Mesendoderm (in vitro differentiated cells): ENCODE results near the gene CCNY.
A peak's percentile ranks its signal among the peaks of the same experiment; 100 is the strongest.

ENCODE experiments used
- DNase-seq: peaks from one replicate; pipeline ENCODE4 v3.0.0; 2013
- H2AK5ac ChIP-seq: 2 replicates; pipeline ENCODE4 v1.6.1; 2013; ENCODE audit warnings: low read length, inconsistent platforms
- H2BK120ac ChIP-seq: 2 replicates; pipeline ENCODE4 v1.6.1; 2013; ENCODE audit warnings: low read depth, mild to moderate bottlenecking, low read length, moderate library complexity, mixed read lengths
- H2BK15ac ChIP-seq: replicated peaks from 2 replicates; pipeline ENCODE4 v1.6.1; 2013; ENCODE audit warnings: low read depth, mild to moderate bottlenecking, moderate library complexity
- H2BK5ac ChIP-seq: 2 replicates; pipeline ENCODE4 v1.6.1; 2013; ENCODE audit warnings: low read length, inconsistent platforms
- H3K18ac ChIP-seq: 2 replicates; pipeline ENCODE4 v1.6.1; 2013; ENCODE audit warnings: mild to moderate bottlenecking, low read length, mixed read lengths
- H3K23ac ChIP-seq: one replicate; pipeline ENCODE4 v1.6.1; 2013; ENCODE audit warnings: low read length
- H3K27ac ChIP-seq: 2 replicates; pipeline ENCODE4 v1.5.1; 2013; ENCODE audit warnings: low read depth, mild to moderate bottlenecking, inconsistent platforms, low read length, moderate library complexity
- H3K27me3 ChIP-seq: 2 replicates; pipeline ENCODE4 v1.6.1; 2013; ENCODE audit warnings: low read length, control low read depth, mild to moderate bottlenecking, inconsistent platforms; ENCODE audit not compliant: insufficient read depth, poor library complexity
- H3K36me3 ChIP-seq: 2 replicates; pipeline ENCODE4 v1.6.1; 2013; ENCODE audit warnings: low read length, inconsistent platforms; ENCODE audit not compliant: control insufficient read depth, insufficient read depth
- H3K4ac ChIP-seq: one replicate; pipeline ENCODE4 v1.6.1; 2013; ENCODE audit warnings: low read depth, mild to moderate bottlenecking, low read length, moderate library complexity
- H3K4me1 ChIP-seq: 2 replicates; pipeline ENCODE4 v1.6.1; 2013; ENCODE audit warnings: low read depth, low read length, inconsistent platforms; ENCODE audit not compliant: control insufficient read depth
- H3K4me2 ChIP-seq: 2 replicates; pipeline ENCODE4 v1.6.1; 2013; ENCODE audit warnings: low read length
- H3K4me3 ChIP-seq: 2 replicates; pipeline ENCODE4 v1.5.1; 2013; ENCODE audit warnings: mild to moderate bottlenecking, low read length
- H3K56ac ChIP-seq: one replicate; pipeline ENCODE4 v1.6.1; 2013; ENCODE audit warnings: low read length
- H3K79me1 ChIP-seq: 2 replicates; pipeline ENCODE4 v1.6.1; 2013; ENCODE audit warnings: low read length, inconsistent platforms
- H3K79me2 ChIP-seq: 2 replicates; pipeline ENCODE4 v1.6.1; 2013; ENCODE audit warnings: mild to moderate bottlenecking, low read length; ENCODE audit not compliant: control insufficient read depth, insufficient read depth
- H3K9ac ChIP-seq: 2 replicates; pipeline ENCODE4 v1.6.1; 2013; ENCODE audit warnings: low read length, inconsistent platforms
- H4K5ac ChIP-seq: one replicate; pipeline ENCODE4 v1.6.1; 2013; ENCODE audit warnings: low read length
- H4K8ac ChIP-seq: one replicate; pipeline ENCODE4 v1.6.1; 2013; ENCODE audit warnings: low read depth, mild to moderate bottlenecking, control low read depth, low read length, moderate library complexity
- WGBS: extraction: QIAGEN DNeasy Blood & Tissue Kit; methylation state at CpG from one replicate; pipeline ENCODE4 v1.1.7; 2013; ENCODE audit warnings: low lambda C conversion rate, missing lambda C conversion rate; ENCODE audit not compliant: insufficient coverage; ENCODE audit errors: extremely low coverage; 5-methylcytosine and 5-hydroxymethylcytosine counted together

CCNY gene

GRCh38 chr10:35605191-35605590, 268.9 kb downstream of the CCNY start, which contains the start of gene GJD4:
GJD4 (plus strand) TSS chr10:35605341; CDS start chr10:35605568, 227 bp downstream.
- no peaks in the 10 kb centered on the region for H3K79me2 ChIP-seq
- no peaks in the 10 kb centered on the region for H3K4me1 ChIP-seq
- H3K4me2 ChIP-seq = no peak within 1 kb of the TSS
- H3K36me3 ChIP-seq = no peaks in the 10 kb centered on the region
- H4K8ac ChIP-seq = no peak within 1 kb of the TSS
- no peak within 1 kb of the TSS for H3K56ac ChIP-seq
- no peak within 1 kb of the TSS for H3K27ac ChIP-seq
- H3K18ac ChIP-seq = no peak within 1 kb of the TSS
- WGBS = no CpG with 5 or more reads among the region's 8 CpGs
- no peak within 1 kb of the TSS for H2BK5ac ChIP-seq
- H3K23ac ChIP-seq = no peak within 1 kb of the TSS
- H3K9ac ChIP-seq = no peak within 1 kb of the TSS
- H4K5ac ChIP-seq = no peak within 1 kb of the TSS
- no peaks in the 10 kb centered on the region for H3K27me3 ChIP-seq
- no peaks in the 10 kb centered on the region for H3K79me1 ChIP-seq
- no peak within 1 kb of the TSS for H2AK5ac ChIP-seq
- H3K4ac ChIP-seq = no peak within 1 kb of the TSS
- DNase-seq = peak; percentile 83
- H2BK15ac ChIP-seq = no peak within 1 kb of the TSS
- H2BK120ac ChIP-seq = no peak within 1 kb of the TSS
- H3K4me3 ChIP-seq = no peak within 1 kb of the TSS

- Histone ChIP-seq H3K18ac (no peak overlapping the region), H4K5ac (no peak overlapping the region), H3K56ac (no peak overlapping the region), H3K27me3 (no peaks in the 10 kb centered on the region), H2BK5ac (no peak overlapping the region), H2BK15ac (no peak overlapping the region), H3K27ac (no peak overlapping the region), H3K4me2 (no peak overlapping the region), H3K4me1 (no peaks in the 10 kb centered on the region), H3K79me2 (no peaks in the 10 kb centered on the region), H3K79me1 (no peaks in the 10 kb centered on the region), H3K36me3 (no peaks in the 10 kb centered on the region), H3K23ac (no peak overlapping the region), H3K4ac (no peak overlapping the region), H2BK120ac (no peak overlapping the region), H3K9ac (no peak overlapping the region), H3K4me3 (no peak overlapping the region), H2AK5ac (no peak overlapping the region), H4K8ac (no peak overlapping the region)
- DNase-seq = no peak
- WGBS = no CpG with 5 or more reads among the region's 6 CpGs
Measured at GRCh38 chr10:35606430-35606829, 270.1 kb downstream of the CCNY start.

- no peaks in the 10 kb centered on the region for H3K27me3 ChIP-seq
- H3K36me3 ChIP-seq = no peaks in the 10 kb centered on the region
- no peak overlapping the region for H3K9ac ChIP-seq
- no peaks in the 10 kb centered on the region for H3K79me1 ChIP-seq
- no peak overlapping the region for H4K5ac ChIP-seq
- no peaks in the 10 kb centered on the region for H3K4me1 ChIP-seq
- H3K18ac ChIP-seq = no peak overlapping the region
- no peak overlapping the region for H3K4me3 ChIP-seq
- no peak overlapping the region for H3K56ac ChIP-seq
- no peak overlapping the region for H2BK120ac ChIP-seq
- H2BK5ac ChIP-seq = no peak overlapping the region
- H2AK5ac ChIP-seq = no peak overlapping the region
- H4K8ac ChIP-seq = no peak overlapping the region
- peak overlapping the region; percentile 9 for H3K23ac ChIP-seq
- H3K79me2 ChIP-seq = no peaks in the 10 kb centered on the region
- no CpG with 5 or more reads among the region's 78 CpGs for WGBS
- DNase-seq = no peak
- no peak overlapping the region for H2BK15ac ChIP-seq
- no peak overlapping the region for H3K27ac ChIP-seq
- H3K4me2 ChIP-seq = no peak overlapping the region
- H3K4ac ChIP-seq = no peak overlapping the region
Measured at GRCh38 chr10:35607475-35608327, 271.4 kb downstream of the CCNY start.

- no peak for DNase-seq
- no peak overlapping the region for H3K4me2 ChIP-seq
- no peak overlapping the region for H2BK15ac ChIP-seq
- H4K5ac ChIP-seq = no peak overlapping the region
- no CpG with 5 or more reads among the region's 16 CpGs for WGBS
- H3K4me3 ChIP-seq = no peak overlapping the region
- H2AK5ac ChIP-seq = no peak overlapping the region
- no peak overlapping the region for H3K18ac ChIP-seq
- H3K79me1 ChIP-seq = no peaks in the 10 kb centered on the region
- no peak overlapping the region for H2BK120ac ChIP-seq
- no peak overlapping the region for H4K8ac ChIP-seq
- no peak overlapping the region for H3K9ac ChIP-seq
- no peak overlapping the region for H3K4ac ChIP-seq
- no peaks in the 10 kb centered on the region for H3K36me3 ChIP-seq
- no peaks in the 10 kb centered on the region for H3K4me1 ChIP-seq
- H2BK5ac ChIP-seq = no peak overlapping the region
- H3K23ac ChIP-seq = no peak overlapping the region
- no peak overlapping the region for H3K27ac ChIP-seq
- no peak overlapping the region for H3K56ac ChIP-seq
- no peaks in the 10 kb centered on the region for H3K27me3 ChIP-seq
- no peaks in the 10 kb centered on the region for H3K79me2 ChIP-seq
Measured at GRCh38 chr10:35608328-35608672, 272.0 kb downstream of the CCNY start.

GRCh38 chr10:35611750-35612149, 275.4 kb downstream of the CCNY start:
- no peak overlapping the region for H2BK120ac ChIP-seq
- no peaks in the 10 kb centered on the region for H3K79me2 ChIP-seq
- H3K18ac ChIP-seq = no peak overlapping the region
- H3K36me3 ChIP-seq = no peaks in the 10 kb centered on the region
- no peak overlapping the region for H2AK5ac ChIP-seq
- no peak overlapping the region for H3K4ac ChIP-seq
- H3K27ac ChIP-seq = no peak overlapping the region
- H2BK5ac ChIP-seq = no peak overlapping the region
- DNase-seq = peak; percentile 42
- H3K56ac ChIP-seq = no peak overlapping the region
- no peak overlapping the region for H3K9ac ChIP-seq
- H2BK15ac ChIP-seq = no peak overlapping the region
- no peaks in the 10 kb centered on the region for H3K27me3 ChIP-seq
- no peak overlapping the region for H3K23ac ChIP-seq
- H3K4me3 ChIP-seq = no peak overlapping the region
- no peaks in the 10 kb centered on the region for H3K4me1 ChIP-seq
- H3K79me1 ChIP-seq = no peaks in the 10 kb centered on the region
- H4K5ac ChIP-seq = no peak overlapping the region
- H3K4me2 ChIP-seq = no peak overlapping the region
- no CpG with 5 or more reads among the region's 6 CpGs for WGBS
- no peak overlapping the region for H4K8ac ChIP-seq
